ENCODE data around the gene CDC6.

Gene CDC6

DNA sequence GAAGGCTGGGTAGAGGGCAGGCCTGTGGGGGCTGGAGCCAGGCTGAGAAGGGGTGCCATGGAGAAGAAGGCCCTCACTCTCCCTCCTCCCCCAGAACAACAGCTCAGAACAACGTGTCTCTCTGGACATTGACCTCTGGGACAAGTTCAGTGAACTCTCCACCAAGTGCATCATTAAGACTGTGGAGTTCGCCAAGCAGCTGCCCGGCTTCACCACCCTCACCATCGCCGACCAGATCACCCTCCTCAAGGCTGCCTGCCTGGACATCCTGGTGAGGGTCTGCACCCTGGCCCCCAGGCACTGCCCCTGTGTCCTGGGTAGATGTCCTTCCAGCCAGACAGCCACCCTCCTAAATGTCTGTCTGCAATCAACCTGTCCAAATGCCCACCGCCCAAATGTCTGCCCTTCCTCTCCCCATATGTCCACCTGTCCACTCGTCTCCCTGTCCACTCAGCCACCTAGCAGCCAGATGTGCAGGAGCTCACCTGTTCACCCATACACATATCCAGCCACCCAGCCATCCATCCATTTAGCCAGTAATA, 64.6 kb downstream of the CDC6 start:
- TF ChIP-seq, protein P1, sequence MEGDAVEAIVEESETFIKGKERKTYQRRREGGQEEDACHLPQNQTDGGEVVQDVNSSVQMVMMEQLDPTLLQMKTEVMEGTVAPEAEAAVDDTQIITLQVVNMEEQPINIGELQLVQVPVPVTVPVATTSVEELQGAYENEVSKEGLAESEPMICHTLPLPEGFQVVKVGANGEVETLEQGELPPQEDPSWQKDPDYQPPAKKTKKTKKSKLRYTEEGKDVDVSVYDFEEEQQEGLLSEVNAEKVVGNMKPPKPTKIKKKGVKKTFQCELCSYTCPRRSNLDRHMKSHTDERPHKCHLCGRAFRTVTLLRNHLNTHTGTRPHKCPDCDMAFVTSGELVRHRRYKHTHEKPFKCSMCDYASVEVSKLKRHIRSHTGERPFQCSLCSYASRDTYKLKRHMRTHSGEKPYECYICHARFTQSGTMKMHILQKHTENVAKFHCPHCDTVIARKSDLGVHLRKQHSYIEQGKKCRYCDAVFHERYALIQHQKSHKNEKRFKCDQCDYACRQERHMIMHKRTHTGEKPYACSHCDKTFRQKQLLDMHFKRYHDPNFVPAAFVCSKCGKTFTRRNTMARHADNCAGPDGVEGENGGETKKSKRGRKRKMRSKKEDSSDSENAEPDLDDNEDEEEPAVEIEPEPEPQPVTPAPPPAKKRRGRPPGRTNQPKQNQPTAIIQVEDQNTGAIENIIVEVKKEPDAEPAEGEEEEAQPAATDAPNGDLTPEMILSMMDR (IDR thresholded peaks at IDR 0.05; ENCODE audit: low read depth, low read length, missing control alignments), result no peak
- H3K27me3 ChIP-seq (replicated peaks), result no peaks in the 10 kb centered on the region
- H3K27ac ChIP-seq, result no peak overlapping the region
- in situ Hi-C loops (cut with HindIII; ENCODE audit: low pct_ligation_motif_present, low sequenced_read_pairs), result loop anchor here (5.0 kb wide), 1 partner anchor 50 kb away; no protein-coding TSS in a partner anchor
- no peak overlapping the region for H3K4me3 ChIP-seq (ENCODE audit: low read depth, low read length)
- H3K36me3 ChIP-seq (replicated peaks), result peaks cover 66% of the 10 kb centered on the region
- no peak for DNase-seq

DNA sequence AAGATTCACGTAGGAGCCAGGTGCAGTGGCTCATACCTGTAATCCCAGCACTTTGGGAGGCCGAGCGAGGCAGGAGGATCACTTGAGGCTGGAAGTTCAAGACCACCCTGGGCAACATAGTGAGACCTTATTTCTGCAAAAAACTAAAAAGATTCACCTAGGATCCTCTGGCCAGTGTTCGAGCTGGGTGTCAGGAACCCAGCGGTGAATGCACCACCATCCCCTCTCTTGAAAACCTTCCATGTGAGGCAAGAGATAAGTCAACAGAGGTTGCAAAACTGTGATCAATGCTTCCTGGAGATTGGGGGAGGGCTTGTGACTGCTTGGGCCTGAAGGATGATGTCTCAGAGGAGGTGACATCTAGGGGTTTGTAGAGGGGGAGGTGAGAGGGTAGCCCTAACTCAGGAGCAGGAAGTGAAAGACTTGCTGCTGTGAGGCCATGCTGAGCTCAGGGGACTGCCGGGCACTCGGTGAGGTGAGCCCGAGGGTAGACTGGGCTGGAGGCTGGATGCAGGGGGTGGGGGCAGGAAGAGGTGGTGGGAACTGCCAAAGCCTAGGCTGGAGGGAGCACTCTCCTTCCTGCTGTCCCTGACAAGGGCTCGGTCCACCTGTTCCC, 65.2 kb downstream of the CDC6 start:
- Histone ChIP-seq H3K27me3 (replicated peaks) (no peaks in the 10 kb centered on the region), H3K27ac (no peak overlapping the region), H3K4me3 (ENCODE audit: low read depth, low read length) (no peak overlapping the region), H3K36me3 (replicated peaks) (peaks cover 66% of the 10 kb centered on the region)
- TF ChIP-seq, protein P1 (IDR thresholded peaks at IDR 0.05; ENCODE audit: low read depth, low read length, missing control alignments), result no peak
- in situ Hi-C loops (cut with HindIII; ENCODE audit: low pct_ligation_motif_present, low sequenced_read_pairs), result loop anchor here (5.0 kb wide), 1 partner anchor 51 kb away; no protein-coding TSS in a partner anchor
- no peak for DNase-seq
